Testis (tissue), 3 donors: ENCODE results near the gene KMT2A. TPM values are rescaled to one million over a fixed set of nuclear protein-coding genes. Genes with fewer than 3 reads are reported as not detected.

Source experiments
- DNase-seq: peaks from one replicate; pipeline ENCODE4 v3.0.0-alpha.2; 2019
- H3K27ac ChIP-seq, 2 donors: fragments of 200-600 bp; sonication (generic); one replicate each; pipeline ENCODE4 v1.5.1; 2019
- H3K27me3 ChIP-seq: fragments of 200-600 bp; sonication (generic); one replicate; pipeline ENCODE4 v1.5.1; 2019
- H3K36me3 ChIP-seq: fragments of 200-600 bp; sonication (generic); one replicate; pipeline ENCODE4 v1.5.1; 2017; ENCODE audit warnings: low read depth; ENCODE audit errors: missing control alignments
- H3K4me1 ChIP-seq: fragments of 200-600 bp; sonication (generic); one replicate; pipeline ENCODE4 v1.5.1; 2019
- H3K4me3 ChIP-seq, 2 donors: fragments of 200-600 bp; sonication (generic); one replicate each; pipeline ENCODE4 v1.5.1; 2017 to 2019
- H3K9me3 ChIP-seq: fragments of 200-600 bp; sonication (generic); one replicate; pipeline ENCODE4 v1.5.1; 2017
- CTCF ChIP-seq, 3 experiments: fragments of 450-650 bp in 2 of 3; fragments of 200-600 bp in 1 of 3; sonication (generic) in 1 of 3; IDR thresholded peaks; one replicate each; pipeline ENCODE4 v1.5.1; 2016 to 2019; ENCODE audit warnings: antibody characterized with exemption in 3 of 3, mild to moderate bottlenecking in 2 of 3, moderate library complexity in 1 of 3
- POLR2A ChIP-seq: fragments of 450-650 bp; IDR thresholded peaks from one replicate; pipeline ENCODE4 v1.6.1; 2017; ENCODE audit warnings: antibody characterized with exemption, mild to moderate bottlenecking, moderate library complexity
- WGBS, 2 donors: methylation state at CpG; one replicate each; pipeline ENCODE4 v1.1.5; 2018; 5-methylcytosine and 5-hydroxymethylcytosine counted together
- intact Hi-C: fragments of 100-400 bp; cut with DNase I; formaldehyde crosslinking; loops from one replicate; pipeline ENCODE4 v1.15.1; 2023; ENCODE audit warnings: low total_unique reads
- polyA plus RNA-seq: library from polyadenylated mRNA; stranded (reverse); fragments of 350-450 nt; fragmentation: Illumina TruSeq; extraction: RNeasy Lipid Tissue Mini Kit (QIAGEN cat#74804); gene quantifications from one replicate; pipeline ENCODE4 v1.2.3, GENCODE V29; 2014; ENCODE audit warnings: low read depth, low replicate concordance; ENCODE audit not compliant: insufficient read depth
- total RNA-seq, 2 donors: library from RNA; depleted of rRNA; stranded (reverse); fragments of >200 nt; gene quantifications; one replicate each; pipeline ENCODE4 v1.2.3, GENCODE V29; 2016

KMT2A gene
- total and polyA plus RNA-seq, 3 donors from 2014 or later: 22.7 to 107 (median 106) TPM

- H3K4me3 ChIP-seq: no peak overlapping the region
- TF ChIP-seq POLR2A: no peak
- TF ChIP-seq CTCF (IDR thresholded peaks at IDR 0.05): no peak
- intact Hi-C loops: no loop called here
- H3K27me3 ChIP-seq: no peaks in the 10 kb centered on the region
- no peak overlapping the region for H3K27ac ChIP-seq
- no peaks in the 10 kb centered on the region for H3K36me3 ChIP-seq
- 71 to 74% methylated on average over 4 of the region's 4 CpGs for WGBS, 2 donors
- no peaks in the 10 kb centered on the region for H3K4me1 ChIP-seq
- H3K9me3 ChIP-seq: no peaks in the 10 kb centered on the region
- no peak for DNase-seq
These were observed 18.5 kb upstream of the KMT2A start for GRCh38 chr11:118417801-118418200.

GRCh38 chr11:118418766-118419165 lies 17.5 kb upstream of the KMT2A start:
- Histone ChIP-seq H3K4me3 (no peak overlapping the region), H3K9me3 (no peaks in the 10 kb centered on the region), H3K27me3 (no peaks in the 10 kb centered on the region), H3K27ac (no peak overlapping the region), H3K36me3 (no peaks in the 10 kb centered on the region), H3K4me1 (no peaks in the 10 kb centered on the region)
- TF ChIP-seq POLR2A (no peak), CTCF (IDR thresholded peaks at IDR 0.05) (no peak)
- DNase-seq: no peak
- intact Hi-C loops: no loop called here
- whole genome bisulfite sequencing, 2 donors: 60 to 79% methylated on average over 5 of the region's 5 CpGs

DNA sequence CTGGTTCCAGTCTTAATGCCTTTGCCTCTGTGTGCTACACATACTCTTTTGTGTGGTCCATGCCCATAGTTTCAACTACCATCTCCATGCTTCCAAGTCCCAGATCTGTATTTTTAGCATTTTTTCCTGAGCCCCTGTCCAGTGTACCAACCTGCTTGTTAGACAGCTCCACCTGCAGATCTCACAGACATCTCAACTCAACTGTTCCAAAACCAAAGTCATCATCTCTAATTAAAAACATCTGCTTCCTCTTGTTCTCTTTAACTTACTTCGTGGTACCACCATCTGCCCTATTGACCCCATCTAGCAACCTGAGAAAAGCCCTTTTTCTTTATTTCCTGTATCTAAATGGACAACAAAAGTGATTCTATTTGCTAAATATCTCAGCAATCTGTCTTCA lies 8.6 kb upstream of the KMT2A start:
- no peak for TF ChIP-seq CTCF (IDR thresholded peaks at IDR 0.05)
- TF ChIP-seq POLR2A: no peak
- no peak overlapping the region for H3K27ac ChIP-seq
- no peak overlapping the region for H3K4me3 ChIP-seq
- intact Hi-C loops: no loop called here
- no peaks in the 10 kb centered on the region for H3K27me3 ChIP-seq
- WGBS, 2 donors: 18% methylated on average over 1 of the region's 1 CpG
- no peak for DNase-seq
- no peaks in the 10 kb centered on the region for H3K4me1 ChIP-seq
- no peaks in the 10 kb centered on the region for H3K9me3 ChIP-seq
- no peaks in the 10 kb centered on the region for H3K36me3 ChIP-seq

DNA sequence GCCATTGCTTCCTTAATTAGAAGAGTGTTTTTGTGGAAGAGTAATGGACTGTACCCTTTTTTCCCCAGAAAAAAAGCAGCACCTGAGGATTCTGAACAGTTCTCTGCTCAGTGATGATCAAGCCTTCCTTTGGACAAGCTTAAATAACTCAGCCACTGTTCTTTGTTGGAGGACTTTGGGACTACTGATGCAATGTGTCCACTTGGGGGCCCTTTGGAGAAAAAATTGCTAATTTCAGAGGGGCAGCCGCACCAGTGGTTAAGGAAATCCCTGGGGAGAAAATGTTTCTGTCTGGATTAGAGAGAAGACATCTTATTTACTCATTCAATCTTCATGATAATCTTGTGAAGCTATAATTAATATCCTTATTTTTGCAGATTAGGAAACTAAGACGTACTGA lies 5.3 kb upstream of the KMT2A start:
- WGBS, 2 donors: 74 to 85% methylated on average over 2 of the region's 2 CpGs
- no peak for DNase-seq
- no peaks in the 10 kb centered on the region for H3K9me3 ChIP-seq
- H3K4me3 ChIP-seq: no peak overlapping the region
- H3K27ac ChIP-seq: no peak overlapping the region
- TF ChIP-seq CTCF (IDR thresholded peaks at IDR 0.05) (no peak), POLR2A (no peak)
- intact Hi-C loops: no loop called here
- no peaks in the 10 kb centered on the region for H3K27me3 ChIP-seq
- no peaks in the 10 kb centered on the region for H3K4me1 ChIP-seq
- no peaks in the 10 kb centered on the region for H3K36me3 ChIP-seq

DNA sequence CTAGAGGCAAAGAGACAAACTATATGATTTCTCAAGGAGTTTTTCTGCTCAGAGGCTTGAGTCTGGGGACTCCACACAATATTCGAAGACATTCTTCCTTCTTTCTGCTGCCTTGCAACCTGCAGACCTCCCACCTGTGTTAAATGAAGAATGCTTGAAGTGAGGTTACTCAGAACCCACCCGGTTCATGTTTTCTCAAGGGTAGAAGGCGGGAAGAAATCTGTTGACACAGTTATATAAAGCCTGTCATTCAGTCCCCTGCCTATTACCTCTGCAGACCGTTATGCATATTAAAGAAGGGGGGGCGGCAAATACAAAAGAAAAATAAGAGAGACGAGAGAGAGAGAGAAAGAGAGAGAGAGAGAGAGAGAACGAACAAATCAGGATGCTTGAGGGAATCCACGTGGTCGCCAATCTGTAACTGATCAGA lies 2.2 kb upstream of the KMT2A start:
- TF ChIP-seq POLR2A: no peak
- no peak for TF ChIP-seq CTCF (IDR thresholded peaks at IDR 0.05)
- H3K27ac ChIP-seq: no peak overlapping the region
- WGBS, 2 donors: 1 to 2% methylated on average over 9 of the region's 9 CpGs
- H3K4me3 ChIP-seq: peak overlapping the region in 1 of 2 donors; percentile 94
- intact Hi-C loops: no loop called here
- no peaks in the 10 kb centered on the region for H3K9me3 ChIP-seq
- no peak for DNase-seq
- H3K36me3 ChIP-seq: no peaks in the 10 kb centered on the region
- no peaks in the 10 kb centered on the region for H3K27me3 ChIP-seq
- peaks cover 5% of the 10 kb centered on the region for H3K4me1 ChIP-seq
